Osteoblast (primary cell): ENCODE measurements around the gene GRK4. TPM values are rescaled to one million over a fixed set of nuclear protein-coding genes. Genes with fewer than 3 reads are reported as not detected.

Experiments
- DNase-seq: peaks from one replicate; pipeline ENCODE4 v3.0.0; 2011; ENCODE audit warnings: low spot score, mixed read lengths; ENCODE audit not compliant: insufficient read length; ENCODE audit errors: missing footprints
- H2AFZ ChIP-seq: 2 replicates; pipeline ENCODE4 v1.6.0; 2011; ENCODE audit warnings: mild to moderate bottlenecking, low read length
- H3K27ac ChIP-seq: 2 replicates; pipeline ENCODE4 v1.5.1; 2011; ENCODE audit warnings: mild to moderate bottlenecking, low read depth, low read length, moderate library complexity
- H3K27me3 ChIP-seq: 2 replicates; pipeline ENCODE4 v1.6.0; 2012; ENCODE audit warnings: mild to moderate bottlenecking, control low read depth, inconsistent platforms, low read length, moderate library complexity; ENCODE audit not compliant: insufficient read depth
- H3K36me3 ChIP-seq: 2 replicates; pipeline ENCODE4 v1.5.1; 2011; ENCODE audit warnings: mild to moderate bottlenecking, low read length, control low read depth, moderate library complexity; ENCODE audit not compliant: insufficient read depth
- H3K4me1 ChIP-seq: 2 replicates; pipeline ENCODE4 v1.5.1; 2011; ENCODE audit warnings: mild to moderate bottlenecking, low read length, control low read depth, moderate library complexity; ENCODE audit not compliant: insufficient read depth
- H3K4me2 ChIP-seq: 2 replicates; pipeline ENCODE4 v1.6.0; 2011; ENCODE audit warnings: mild to moderate bottlenecking, low read length; ENCODE audit not compliant: insufficient read depth
- H3K4me3 ChIP-seq: fragments of 200-600 bp; sonication (generic); 3 replicates; pipeline ENCODE4 v1.5.1; 2012; ENCODE audit warnings: mild to moderate bottlenecking, low read length, inconsistent platforms; ENCODE audit not compliant: insufficient read depth
- H3K79me2 ChIP-seq: 2 replicates; pipeline ENCODE4 v1.6.0; 2012; ENCODE audit warnings: mild to moderate bottlenecking, low read length, control low read depth, inconsistent platforms; ENCODE audit not compliant: insufficient read depth
- H3K9me3 ChIP-seq: 2 replicates; pipeline ENCODE4 v1.5.1; 2011; ENCODE audit warnings: low read depth, low read length, control low read depth
- H4K20me1 ChIP-seq: 2 replicates; pipeline ENCODE4 v1.6.0; 2012; ENCODE audit warnings: mild to moderate bottlenecking, low read length, control low read depth; ENCODE audit not compliant: insufficient read depth
- total RNA-seq: library from RNA; depleted of rRNA; stranded (reverse); fragments of >200 nt; gene quantifications from 2 replicates; pipeline ENCODE4 v1.2.3, GENCODE V29; 2012
- TF ChIP-seq, protein P1 (sequence below): IDR thresholded peaks from 2 replicates; pipeline ENCODE4 v1.5.1; 2011; ENCODE audit warnings: mild to moderate bottlenecking, low read depth, low read length, moderate library complexity; ENCODE audit errors: extremely low read depth

GRK4 gene
- total RNA-seq, 1 donor = 7.6 TPM

DNA sequence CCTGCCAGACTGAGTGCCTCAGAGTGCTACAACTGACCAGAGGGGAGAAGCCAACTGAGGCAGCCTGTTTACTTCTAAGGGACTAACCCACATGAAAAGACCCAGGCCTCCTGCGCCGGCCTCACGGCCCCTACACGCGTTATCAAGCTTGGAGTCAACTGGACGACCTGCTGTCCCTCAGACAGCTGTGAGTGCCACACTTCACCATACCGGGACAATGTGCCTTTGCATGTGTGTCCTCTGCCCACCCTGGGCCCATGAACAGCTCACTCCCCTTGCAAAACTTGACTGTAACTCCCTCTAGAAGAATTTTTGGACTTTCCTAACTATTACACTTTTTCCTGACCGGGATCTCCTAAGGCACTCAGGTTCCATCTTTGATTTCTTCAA lies 2.0 kb upstream of the GRK4 start:
- TF ChIP-seq, protein P1, sequence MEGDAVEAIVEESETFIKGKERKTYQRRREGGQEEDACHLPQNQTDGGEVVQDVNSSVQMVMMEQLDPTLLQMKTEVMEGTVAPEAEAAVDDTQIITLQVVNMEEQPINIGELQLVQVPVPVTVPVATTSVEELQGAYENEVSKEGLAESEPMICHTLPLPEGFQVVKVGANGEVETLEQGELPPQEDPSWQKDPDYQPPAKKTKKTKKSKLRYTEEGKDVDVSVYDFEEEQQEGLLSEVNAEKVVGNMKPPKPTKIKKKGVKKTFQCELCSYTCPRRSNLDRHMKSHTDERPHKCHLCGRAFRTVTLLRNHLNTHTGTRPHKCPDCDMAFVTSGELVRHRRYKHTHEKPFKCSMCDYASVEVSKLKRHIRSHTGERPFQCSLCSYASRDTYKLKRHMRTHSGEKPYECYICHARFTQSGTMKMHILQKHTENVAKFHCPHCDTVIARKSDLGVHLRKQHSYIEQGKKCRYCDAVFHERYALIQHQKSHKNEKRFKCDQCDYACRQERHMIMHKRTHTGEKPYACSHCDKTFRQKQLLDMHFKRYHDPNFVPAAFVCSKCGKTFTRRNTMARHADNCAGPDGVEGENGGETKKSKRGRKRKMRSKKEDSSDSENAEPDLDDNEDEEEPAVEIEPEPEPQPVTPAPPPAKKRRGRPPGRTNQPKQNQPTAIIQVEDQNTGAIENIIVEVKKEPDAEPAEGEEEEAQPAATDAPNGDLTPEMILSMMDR = no peak
- no peak for DNase-seq
- H3K79me2 ChIP-seq = peaks cover 75% of the 10 kb centered on the region
- no peak overlapping the region for H3K27ac ChIP-seq
- peaks cover 38% of the 10 kb centered on the region for H3K4me1 ChIP-seq
- no peaks in the 10 kb centered on the region for H3K9me3 ChIP-seq
- peaks cover 29% of the 10 kb centered on the region for H4K20me1 ChIP-seq
- no peaks in the 10 kb centered on the region for H3K27me3 ChIP-seq
- peaks cover 13% of the 10 kb centered on the region for H3K36me3 ChIP-seq
- H2AFZ ChIP-seq = no peak overlapping the region
- H3K4me2 ChIP-seq = peak overlapping the region; percentile 95
- peak overlapping the region; percentile 96 for H3K4me3 ChIP-seq

DNA sequence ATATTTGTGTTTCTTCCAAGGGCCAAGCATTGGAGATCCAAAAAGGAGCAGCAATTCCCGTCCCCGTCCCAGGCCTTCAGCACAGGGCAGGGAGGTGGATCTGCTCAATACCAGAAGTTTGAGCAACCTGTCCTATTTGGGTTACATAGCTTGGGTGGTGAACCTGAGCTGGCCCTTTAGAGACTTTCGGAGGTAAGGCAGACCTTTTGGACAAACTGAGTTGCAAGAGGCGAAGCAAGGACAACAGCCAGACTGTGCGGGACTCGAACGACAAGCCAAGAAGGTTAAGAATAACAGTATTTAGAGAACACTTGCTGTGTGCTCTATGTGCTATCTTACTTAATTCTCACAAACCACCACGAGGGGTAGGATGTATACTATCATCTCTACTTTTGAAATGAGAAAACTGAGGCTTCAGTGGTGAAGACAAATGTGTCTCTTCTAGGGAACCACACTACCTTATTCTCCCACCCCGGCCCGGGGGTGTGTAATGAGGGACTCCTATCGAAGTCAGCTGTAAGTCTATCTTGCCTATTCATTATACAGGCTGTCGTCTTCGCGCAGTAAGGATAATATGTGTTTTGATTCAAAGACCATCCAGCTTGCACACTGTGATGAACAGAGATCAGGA lies 1.4 kb upstream of the GRK4 start:
- Histone ChIP-seq H2AFZ (no peak overlapping the region), H3K79me2 (peaks cover 72% of the 10 kb centered on the region), H3K9me3 (no peaks in the 10 kb centered on the region), H3K4me2 (peak overlapping the region; percentile 95), H3K27ac (peak overlapping the region; percentile 89), H3K27me3 (no peaks in the 10 kb centered on the region), H3K4me1 (peaks cover 38% of the 10 kb centered on the region), H3K4me3 (peak overlapping the region; percentile 96), H4K20me1 (peaks cover 29% of the 10 kb centered on the region), H3K36me3 (peaks cover 8% of the 10 kb centered on the region)
- TF ChIP-seq, protein P1 = no peak
- no peak for DNase-seq

DNA sequence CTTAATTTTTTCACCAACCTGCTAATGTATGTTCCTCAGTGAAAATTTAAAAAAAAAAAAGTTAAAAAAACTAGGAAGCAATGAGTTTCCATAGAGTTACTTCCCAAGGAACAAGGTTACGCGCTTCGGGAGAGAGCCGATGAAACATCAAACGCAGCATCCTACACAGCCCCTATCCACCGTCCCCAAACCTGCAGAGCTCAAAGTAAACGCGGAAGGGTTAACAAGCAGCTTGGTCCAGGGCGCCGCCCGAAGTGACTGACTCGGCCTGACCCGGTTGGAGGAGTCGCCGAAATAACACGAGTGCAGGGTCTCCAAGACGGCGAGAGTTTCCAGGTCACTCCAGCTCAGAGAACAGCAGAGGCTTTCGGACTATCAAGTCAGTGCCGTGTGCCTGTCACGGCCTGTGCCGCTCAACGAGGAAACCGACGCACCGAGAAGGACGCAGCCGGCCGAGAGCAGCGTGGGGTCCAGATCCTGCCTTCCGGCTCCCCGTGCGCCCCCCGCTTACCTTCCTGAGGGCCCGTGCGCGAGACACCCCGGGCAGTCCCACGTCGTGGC lies 677 bp upstream of the GRK4 start:
- peak overlapping the region; percentile 89 for H3K27ac ChIP-seq
- H3K9me3 ChIP-seq = no peaks in the 10 kb centered on the region
- peaks cover 66% of the 10 kb centered on the region for H3K79me2 ChIP-seq
- DNase-seq = no peak
- H2AFZ ChIP-seq = peak overlapping the region; percentile 89
- peak overlapping the region; percentile 96 for H3K4me3 ChIP-seq
- peaks cover 29% of the 10 kb centered on the region for H4K20me1 ChIP-seq
- peak overlapping the region; percentile 95 for H3K4me2 ChIP-seq
- no peaks in the 10 kb centered on the region for H3K27me3 ChIP-seq
- TF ChIP-seq, protein P1 = no peak
- peaks cover 2% of the 10 kb centered on the region for H3K36me3 ChIP-seq
- peaks cover 37% of the 10 kb centered on the region for H3K4me1 ChIP-seq

DNA sequence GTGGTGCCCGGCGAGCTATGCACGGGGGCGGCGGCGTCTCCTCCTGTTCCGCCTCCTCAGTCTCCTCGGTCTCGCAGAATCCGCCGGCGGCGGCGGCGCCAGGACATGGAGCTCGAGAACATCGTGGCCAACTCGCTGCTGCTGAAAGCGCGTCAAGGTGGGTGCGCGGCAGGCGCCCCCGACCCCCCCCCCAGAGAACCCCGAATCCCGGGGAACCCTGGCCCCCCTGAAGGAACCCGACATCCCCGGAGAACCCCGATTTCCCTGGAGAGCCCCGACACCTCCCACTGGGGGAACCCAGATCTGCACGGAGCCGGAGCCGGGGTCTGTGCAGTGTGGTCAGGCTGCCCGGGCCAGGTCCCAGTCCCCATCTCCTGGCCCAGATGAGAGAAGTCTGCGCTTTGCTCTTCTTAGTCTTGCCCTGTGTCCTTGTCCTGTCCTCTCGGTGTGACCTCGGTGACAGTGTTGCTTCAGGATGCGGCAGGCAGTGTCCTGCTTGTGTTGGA lies 648 bp downstream of the GRK4 start:
- peaks cover 23% of the 10 kb centered on the region for H4K20me1 ChIP-seq
- H3K36me3 ChIP-seq = no peaks in the 10 kb centered on the region
- peak overlapping the region; percentile 95 for H3K4me2 ChIP-seq
- peak overlapping the region; percentile 78 for H2AFZ ChIP-seq
- H3K27me3 ChIP-seq = no peaks in the 10 kb centered on the region
- TF ChIP-seq, protein P1 = no peak
- peak; percentile 94 for DNase-seq
- peak overlapping the region; percentile 40 for H3K27ac ChIP-seq
- peaks cover 52% of the 10 kb centered on the region for H3K79me2 ChIP-seq
- peaks cover 24% of the 10 kb centered on the region for H3K4me1 ChIP-seq
- peak overlapping the region; percentile 96 for H3K4me3 ChIP-seq
- no peaks in the 10 kb centered on the region for H3K9me3 ChIP-seq
